ENCODE data around the gene SRCAP.

DNA sequence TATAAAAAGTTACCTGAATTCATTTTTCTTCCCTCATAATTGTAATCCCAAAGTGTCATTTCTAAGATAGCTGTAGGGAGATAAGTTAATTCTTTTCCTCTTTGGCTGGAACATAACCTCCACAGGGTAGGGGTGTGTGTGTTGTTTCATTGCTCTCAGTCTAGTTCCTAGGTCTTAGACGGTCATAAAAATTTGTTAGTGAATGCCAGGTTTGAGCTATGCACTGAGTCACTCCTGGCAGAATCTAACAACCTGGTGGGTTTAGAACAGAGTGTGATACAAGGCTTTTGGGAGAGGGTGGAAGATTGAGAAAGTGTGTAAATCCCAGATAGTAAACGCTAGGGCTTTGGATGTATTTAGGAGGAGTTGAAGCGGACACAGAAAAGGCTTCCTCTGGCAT is 48.4 kb downstream of the SRCAP start:
- TF ChIP-seq, protein P1, sequence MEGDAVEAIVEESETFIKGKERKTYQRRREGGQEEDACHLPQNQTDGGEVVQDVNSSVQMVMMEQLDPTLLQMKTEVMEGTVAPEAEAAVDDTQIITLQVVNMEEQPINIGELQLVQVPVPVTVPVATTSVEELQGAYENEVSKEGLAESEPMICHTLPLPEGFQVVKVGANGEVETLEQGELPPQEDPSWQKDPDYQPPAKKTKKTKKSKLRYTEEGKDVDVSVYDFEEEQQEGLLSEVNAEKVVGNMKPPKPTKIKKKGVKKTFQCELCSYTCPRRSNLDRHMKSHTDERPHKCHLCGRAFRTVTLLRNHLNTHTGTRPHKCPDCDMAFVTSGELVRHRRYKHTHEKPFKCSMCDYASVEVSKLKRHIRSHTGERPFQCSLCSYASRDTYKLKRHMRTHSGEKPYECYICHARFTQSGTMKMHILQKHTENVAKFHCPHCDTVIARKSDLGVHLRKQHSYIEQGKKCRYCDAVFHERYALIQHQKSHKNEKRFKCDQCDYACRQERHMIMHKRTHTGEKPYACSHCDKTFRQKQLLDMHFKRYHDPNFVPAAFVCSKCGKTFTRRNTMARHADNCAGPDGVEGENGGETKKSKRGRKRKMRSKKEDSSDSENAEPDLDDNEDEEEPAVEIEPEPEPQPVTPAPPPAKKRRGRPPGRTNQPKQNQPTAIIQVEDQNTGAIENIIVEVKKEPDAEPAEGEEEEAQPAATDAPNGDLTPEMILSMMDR (IDR thresholded peaks at IDR 0.05; ENCODE audit: low read length) = no peak
- no peak for TF ChIP-seq EZH2 (IDR thresholded peaks at IDR 0.05; ENCODE audit: borderline replicate concordance, low read length)

All from OCI-LY1 (cell line).